GM21576 (cell line): ENCODE measurements around the gene PHC2.

Experiments
- ATAC-seq: cut with Tn5 transposase; IDR thresholded peaks from one replicate; pipeline ENCODE4 v1.9.1; 2021; ENCODE audit warnings: mild to moderate bottlenecking, moderate library complexity; ENCODE audit not compliant: unreplicated experiment

PHC2 gene

DNA sequence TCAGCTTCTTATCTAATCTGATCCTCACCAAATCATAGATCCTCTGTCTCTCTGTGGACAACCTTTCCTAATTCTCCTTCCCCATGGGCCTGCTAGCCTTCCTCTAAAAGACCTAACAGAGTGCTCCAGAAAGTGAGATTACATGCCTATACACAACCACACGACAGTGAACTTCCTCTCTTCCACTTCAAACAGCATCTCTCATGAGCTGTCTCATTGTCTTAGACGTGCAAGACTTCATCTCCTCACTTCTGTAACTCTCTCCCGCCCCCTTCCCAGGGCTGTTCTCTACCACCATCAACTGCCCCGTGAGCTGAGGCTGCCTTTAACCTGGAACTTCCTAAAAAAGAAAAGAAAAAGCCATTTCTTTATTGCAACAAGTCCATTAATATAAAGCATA lies 95.9 kb downstream of the PHC2 start:
- ATAC-seq, result no peak

DNA sequence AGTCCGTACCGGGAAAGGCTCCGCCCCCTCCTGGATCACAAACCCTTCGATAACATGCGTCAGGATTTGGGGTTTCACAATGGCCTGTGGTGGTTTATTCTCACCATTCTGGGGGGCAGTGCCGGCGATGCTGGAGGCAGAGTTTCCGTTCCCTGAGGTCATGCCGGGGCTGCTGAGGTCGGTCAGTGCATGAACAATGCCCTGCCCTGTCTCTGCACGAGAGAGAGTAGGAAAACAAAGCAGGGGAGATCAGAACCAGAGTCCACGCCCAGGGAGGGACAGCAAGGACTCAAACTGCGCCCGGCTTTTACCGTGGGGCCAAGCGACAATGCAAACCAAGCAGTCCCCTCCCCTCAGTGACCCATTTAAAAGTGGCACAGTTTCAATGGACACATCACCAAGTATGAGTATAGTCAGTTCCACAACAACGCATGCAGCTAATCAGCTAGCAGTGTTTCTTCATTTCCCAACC lies 96.8 kb downstream of the PHC2 start:
- no peak for ATAC-seq

DNA sequence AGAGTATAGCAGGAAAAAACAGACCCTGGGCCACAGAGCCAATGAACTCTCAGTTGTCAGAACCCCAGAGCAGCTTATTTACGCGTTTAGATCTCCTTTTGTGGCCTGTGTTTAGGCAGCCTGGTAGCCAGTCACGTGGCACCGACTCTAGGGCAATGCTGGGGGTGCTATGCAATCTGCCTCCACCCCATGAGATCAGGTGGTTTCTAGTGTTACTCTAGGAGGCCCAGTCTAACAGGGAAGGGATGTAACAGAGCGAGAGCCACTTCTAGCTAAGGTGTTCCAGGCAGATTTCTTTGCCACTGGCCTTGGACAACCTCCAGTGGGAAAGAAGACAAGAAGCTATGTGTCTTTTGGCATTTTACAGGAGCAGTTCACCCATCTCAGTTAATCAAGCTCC lies 98.0 kb downstream of the PHC2 start:
- ATAC-seq, result no peak

DNA sequence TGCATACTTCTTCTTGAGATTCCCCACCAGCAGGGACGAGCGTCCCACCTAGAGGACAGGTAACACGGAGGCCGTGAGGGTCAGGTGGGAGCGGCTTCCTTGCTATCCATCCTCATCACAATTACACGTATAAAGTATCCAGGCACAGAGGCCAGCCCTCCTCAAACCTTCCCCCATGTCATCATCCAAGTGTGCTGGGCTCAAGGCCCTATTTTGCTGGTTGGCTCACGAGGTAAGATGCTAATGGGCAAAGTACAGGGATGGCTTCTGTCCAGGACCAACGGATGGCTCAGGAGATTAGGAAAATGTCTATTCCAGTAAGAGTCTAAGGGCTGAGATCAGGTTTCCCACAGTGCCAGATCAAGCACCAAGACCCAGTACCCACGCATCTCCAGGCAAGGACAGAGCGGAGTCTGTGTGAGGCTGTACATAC lies 98.5 kb downstream of the PHC2 start:
- ATAC-seq, result no peak

DNA sequence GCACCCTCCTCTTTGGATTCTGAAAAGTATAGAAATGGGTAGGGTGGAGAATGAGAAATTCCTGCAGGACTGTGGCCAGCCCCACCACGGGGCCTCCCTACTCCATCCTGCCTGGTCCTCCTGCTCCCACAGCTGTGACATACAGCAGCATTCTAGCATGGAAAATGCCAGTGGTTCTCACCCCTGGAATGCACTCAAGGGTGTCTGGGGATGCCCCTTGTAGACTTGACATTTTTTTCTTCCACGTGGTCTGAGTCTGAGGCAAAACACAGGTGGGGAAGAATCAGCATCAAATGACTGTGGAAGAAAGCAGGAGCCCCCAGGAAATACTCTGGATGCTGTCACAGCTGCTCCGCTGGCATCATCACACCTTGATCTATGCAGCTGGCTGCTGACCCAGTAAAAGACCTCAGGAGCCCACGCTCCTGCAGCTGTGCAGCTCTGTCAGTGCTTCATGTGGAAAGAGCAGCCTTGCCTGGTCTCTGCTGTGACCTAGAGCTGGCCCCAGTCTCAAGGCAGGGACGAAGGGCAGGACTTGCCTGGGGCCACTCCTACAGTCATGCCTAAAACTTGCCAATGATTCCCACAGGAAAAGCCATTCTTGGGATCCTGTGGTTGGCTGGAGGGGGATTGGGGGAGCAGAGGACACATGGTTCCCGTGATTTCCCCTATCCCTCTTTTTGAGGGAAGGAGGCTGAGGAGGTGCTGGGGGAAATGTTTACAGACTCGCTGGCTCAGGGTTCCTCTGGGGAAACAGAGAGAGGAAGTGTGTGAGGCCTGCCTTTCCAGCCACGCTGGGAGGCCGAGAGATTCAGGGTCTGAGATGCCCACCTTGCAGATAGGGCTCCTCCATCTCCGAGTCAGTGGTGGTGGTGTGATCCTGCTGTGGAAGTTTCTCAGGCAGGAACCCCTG lies 99.2 kb downstream of the PHC2 start:
- no peak for ATAC-seq

DNA sequence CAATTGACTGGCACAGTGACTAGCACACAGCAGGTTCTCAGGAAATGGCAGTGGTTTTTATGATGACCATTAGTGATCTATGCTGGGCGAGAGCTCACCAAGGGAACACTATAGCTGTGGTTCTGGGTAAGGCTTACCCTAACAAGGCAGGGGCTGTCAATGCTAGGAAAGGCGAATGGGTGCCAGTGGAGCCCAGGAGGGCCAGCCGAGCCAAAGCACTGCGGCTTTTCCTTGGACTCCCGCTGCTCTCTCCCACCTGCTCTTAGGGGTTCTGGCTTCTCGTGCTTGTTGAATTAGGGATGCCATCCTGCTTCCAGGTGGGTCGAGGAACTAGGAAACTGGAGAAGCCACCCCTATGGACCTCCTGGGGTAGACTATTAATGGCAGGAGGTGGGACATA lies 100.0 kb downstream of the PHC2 start:
- no peak for ATAC-seq

DNA sequence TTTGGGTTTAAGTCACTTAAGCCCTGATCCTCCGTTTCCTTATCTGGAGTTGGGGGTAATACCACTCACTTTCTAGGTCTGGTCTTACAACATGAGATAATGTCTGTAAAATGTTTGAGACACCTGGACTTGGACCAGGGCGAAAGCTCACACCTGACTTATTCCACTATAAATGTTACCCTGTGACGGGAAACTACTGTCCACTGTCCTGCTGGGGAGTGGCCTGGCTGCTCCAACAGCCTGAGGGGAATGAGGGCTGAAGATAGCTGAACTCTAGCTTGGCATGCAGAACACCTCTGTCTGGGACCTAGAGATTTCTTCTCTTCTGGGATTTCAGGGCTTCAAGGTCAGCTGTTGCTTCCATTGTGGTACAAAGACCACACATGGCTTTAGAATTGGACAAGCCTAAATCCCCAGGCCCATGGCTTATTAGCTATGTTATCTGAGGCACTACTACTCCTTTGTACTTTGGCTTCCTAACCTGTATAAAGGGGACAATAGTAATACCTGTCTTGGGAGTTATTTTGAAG lies 100.5 kb downstream of the PHC2 start:
- no peak for ATAC-seq

DNA sequence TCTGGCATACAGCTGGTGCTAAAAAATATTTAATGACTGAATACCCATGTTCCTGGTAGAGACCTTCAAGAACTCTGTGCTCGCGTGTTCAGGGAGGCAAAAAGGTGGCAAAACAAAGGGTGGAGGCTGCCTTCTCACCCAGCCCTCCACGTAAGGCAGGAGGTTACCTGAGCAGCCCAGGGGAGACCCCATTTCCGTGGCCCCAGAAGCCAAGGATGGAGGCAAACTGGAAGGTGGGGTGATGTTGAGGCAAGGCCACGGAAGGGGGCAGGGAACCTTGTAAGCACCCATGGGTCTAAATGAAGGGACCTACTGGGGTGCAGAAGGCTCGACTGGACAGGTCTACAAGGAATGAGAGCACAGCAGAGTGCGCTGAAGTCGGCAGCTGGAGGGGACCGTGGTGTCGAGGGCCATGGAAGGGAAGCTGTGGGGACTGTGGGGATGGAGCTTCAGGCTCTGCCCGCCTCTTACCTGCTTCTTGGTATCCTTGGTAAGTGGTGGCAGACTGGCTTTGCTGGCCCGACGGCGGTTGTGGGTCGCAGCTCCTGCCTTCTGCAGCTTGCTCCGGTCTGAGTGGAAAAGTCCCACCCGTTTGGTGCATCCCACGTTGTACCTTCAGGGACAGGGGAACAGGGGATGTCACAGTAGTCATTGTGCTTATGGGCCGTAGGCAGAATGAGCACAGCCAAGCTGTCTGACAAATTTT lies 101.1 kb downstream of the PHC2 start:
- ATAC-seq, result no peak

DNA sequence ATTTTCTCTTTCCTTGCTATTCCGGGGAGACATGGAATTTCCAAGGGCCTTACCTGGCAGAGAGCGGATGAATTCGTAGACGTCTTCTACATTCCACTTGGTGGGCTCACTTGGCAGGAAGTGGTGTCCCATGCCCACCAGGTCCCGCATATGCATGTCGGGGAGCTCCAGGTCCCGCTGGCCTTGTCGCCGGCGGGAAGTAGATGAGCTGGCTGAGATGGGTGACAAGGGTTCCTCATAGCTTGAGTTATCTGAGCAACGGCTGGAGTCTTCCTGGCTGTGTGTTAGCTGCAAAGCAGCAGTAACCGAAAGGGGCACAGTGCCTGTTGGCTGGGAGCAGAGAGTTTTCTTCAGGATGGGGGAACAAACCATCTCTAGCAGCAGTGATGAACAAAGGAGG lies 102.1 kb downstream of the PHC2 start:
- ATAC-seq, result no peak

DNA sequence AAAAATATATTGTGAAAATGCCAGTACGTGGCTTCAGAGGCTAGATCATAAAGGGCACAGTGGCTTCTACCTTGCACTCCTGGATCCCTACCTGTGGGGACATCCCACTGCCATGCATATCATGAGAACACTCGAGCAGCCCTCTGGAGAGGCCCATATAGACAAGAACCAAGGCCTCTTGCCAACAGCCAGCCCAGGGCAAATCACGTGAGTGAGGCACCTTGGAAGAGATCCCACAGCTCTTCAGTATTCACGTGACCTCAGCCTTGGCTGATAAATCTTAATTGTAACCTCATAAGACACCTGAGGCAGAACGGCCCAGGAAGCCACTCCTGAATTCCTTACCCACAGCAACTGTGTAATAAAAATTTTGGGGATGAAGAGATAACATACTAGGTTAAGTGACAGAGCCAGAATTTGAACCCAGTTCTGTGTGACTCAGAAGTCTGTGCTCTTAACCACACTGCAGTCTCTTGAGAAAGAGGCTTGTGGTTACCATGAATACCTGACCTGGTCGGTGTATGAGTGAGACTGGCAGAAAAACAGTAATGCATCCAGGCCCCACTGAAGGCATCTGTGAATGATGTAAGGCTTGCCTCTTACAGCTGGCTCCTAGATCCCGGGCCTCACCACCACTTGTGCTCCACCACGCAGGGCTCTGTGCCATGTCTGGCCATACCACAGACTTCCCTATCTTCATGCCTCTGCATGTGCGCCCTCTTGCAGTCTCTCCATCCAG lies 103.1 kb downstream of the PHC2 start:
- ATAC-seq, result no peak

DNA sequence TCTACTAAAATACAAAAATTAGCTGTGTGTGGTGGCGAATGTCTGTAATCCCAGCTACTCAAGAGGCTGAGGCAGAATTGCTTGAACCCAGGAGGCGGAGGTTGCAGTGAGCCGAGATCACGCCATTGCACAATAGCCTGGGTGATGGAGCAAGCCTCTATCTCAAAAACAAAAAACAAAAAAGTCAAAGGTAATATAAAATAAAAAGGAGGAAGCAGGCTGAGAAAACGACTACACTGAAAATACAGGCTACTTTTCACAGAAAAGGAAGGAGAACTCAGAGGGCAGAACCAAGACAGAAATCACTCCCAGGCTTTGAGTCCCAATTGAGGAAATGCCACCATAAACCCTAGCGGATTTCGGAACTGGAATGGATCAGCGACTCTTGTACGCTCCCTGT lies 104.1 kb downstream of the PHC2 start:
- ATAC-seq, result no peak

DNA sequence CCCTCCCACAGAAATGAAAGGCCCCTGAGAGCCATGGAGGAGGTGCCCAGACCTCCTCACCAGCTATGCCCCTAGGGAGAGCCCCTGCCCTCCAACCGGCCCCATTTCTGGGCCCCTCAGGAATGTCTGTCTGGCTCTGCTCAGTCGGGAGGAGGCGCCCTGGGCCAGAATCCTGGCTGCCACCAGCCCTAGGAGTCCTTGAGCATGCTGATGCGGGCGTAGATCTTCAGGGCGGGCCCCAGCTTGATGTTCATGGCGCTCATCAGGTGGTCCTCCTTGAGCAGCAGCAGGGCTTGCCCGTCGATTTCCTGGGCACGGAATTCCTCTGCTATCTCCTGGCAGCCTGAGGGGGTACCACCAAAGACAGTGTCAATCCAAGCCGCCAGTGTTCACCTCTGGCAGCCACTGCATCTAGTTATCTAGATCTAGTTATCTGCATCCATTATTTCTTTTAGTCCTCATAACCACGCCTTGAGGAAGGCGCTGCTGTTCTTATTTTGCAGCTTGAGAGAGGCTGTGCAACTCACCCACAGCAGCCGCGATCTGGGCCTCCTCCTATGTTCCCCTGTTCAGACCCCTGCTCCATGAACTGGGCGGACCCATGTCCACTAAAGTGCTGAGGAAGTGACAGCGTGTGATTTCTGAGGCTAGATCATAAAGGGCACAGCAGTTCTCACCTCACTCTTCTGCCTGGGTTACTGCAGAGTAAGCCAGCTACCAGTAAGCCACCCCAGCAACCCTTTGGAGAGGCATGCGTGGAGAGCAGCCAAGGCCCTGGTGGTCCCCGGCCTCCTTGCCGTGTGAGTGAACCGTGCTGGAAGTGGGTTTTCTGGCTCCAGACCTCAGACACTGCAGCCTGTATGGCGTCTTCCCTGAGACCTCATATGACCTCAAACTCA lies 106.0 kb downstream of the PHC2 start:
- ATAC-seq, result no peak

DNA sequence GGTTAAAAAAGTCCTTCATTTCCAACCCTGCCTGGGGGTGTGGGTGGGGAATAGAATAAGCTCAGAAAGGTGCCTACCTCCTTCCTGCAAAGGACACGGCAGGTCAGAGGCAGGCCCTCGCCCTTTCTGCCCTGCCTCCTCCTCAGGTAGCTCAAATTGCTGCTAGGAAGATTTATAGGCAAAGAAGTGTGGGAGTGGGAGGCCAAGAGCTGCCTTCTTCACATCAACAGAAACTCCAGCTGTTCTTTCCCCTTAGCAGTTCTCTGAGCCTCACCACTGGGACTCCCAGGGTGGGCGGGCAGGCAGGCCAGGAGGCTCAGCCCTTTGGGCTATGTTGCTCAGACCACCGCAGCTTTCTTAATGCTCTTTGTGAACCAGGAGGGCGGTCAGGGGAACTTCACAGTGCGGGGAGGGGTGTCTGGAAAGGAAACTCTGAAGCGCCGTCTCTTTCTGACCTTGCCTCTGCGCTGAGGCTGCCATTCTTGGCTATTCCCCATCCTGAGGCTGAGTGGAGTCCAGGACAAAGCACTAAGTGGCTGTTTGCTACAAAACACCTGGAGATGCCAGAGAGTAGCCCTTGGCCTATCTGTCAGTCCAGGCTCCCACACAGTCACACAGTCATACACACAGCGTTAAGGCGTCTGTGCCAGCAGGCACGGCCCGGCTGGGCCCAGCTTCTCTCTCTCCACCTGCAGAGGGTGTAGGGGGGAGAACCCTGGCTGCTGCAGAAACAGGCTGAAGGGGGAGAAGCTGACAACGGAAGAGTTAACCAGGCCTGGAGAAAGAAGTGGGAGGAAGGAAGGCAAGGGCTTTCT lies 107.0 kb downstream of the PHC2 start:
- no peak for ATAC-seq

DNA sequence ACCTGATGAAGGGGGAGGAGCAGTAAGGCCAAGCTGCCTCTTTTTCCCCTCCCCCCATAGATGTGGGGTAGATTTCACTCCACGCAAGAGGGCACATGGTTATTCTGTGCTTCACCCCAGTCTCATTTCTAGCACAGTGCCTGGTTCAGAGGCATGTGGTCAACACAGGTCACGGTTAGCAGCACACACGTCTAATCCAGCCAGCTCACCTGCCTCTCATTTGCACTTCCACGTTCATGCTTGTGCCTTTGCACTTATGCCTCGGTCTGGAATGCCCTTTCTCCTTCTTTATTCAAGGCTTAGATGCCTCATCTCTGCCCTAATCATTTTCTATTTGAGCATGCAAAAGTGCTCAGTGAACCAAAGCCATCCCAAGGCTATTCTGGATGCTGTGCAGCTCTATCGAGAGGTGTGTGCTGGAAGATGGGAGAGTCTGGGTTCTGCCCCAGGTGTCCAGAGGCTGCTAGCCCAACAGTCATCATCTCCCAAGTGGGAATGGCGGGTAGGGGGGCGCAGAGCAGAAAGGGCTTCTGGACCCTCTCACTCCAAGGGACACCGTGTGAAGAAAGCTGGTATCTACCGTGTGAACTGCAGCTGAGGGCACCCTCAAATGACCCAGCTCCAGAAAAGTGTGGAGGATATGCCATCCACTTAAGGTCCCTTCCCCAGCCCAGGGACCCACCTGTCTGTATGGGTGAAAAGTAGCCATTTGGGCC lies 107.9 kb downstream of the PHC2 start:
- ATAC-seq, result no peak

DNA sequence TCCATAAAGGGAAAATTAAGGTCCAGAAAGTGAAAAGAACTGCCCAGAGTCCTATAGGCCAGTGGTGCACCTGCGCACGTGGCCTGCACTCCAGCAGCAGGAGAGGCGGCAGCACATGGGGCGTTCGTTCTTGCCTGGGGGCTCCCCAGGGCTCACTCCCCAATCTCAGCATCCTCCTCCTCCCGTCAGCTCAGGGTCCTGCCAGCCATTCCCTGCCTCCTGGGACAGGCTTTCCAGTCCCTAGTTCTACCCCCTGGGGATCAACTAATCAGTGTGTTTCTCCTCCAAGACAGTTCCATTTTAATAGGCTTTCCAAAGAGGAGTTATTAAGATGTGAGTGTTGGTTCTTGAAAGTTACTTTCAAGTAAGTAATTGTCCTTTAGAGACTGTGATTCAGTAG lies 108.8 kb downstream of the PHC2 start:
- no peak for ATAC-seq

DNA sequence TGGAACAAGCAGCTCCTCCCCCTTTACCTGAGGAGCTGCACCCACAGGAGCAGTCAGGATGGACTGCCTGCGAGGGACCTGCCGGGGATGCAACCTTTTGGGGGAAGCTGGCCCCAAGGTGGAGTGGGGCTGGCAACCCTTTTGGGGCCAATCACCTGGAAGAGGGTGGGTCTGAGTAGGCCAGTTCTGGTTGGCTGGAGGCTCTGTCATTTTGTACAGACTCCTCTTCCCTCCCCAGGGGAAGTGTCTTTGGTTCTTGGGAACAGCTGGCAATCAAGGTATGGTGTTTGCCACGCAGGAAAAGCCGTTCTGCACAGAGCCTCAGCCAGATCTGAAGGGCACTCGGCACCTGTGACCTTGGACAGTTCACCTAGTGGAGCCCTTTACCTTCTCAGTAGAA lies 109.7 kb downstream of the PHC2 start:
- no peak for ATAC-seq

DNA sequence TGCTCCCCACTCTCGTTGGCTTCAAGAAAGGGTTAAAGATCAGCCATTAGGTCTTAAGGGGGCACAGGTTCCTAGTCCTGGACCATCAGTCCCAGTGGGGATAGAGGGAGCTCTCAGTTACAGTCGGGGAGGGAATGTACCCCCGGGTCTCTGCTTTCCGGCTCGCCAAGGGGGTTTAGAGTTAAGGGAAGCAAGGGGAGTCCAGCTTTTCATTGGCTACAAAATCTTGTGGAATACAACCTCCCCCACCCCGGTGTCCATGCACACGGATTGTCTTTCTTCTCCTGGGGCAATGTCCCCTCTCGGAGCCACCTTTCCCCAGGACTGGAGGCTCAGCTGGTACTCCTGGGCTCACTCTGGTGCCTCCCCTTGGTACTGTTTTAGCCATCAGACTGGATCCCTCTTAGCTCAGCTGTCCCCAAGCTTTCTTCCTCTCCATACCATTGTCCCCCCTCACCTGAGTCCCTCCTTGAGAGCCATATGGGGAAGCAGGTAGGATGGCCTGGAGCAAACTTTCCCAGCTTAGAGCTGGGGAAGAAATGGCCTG lies 110.2 kb downstream of the PHC2 start, which contains the start of gene A3GALT2:
Gene A3GALT2 (minus strand): TSS at position 480 of the 547 bp plus-strand sequence. CDS start 0 bp downstream, at position 480.
- no peak for ATAC-seq

DNA sequence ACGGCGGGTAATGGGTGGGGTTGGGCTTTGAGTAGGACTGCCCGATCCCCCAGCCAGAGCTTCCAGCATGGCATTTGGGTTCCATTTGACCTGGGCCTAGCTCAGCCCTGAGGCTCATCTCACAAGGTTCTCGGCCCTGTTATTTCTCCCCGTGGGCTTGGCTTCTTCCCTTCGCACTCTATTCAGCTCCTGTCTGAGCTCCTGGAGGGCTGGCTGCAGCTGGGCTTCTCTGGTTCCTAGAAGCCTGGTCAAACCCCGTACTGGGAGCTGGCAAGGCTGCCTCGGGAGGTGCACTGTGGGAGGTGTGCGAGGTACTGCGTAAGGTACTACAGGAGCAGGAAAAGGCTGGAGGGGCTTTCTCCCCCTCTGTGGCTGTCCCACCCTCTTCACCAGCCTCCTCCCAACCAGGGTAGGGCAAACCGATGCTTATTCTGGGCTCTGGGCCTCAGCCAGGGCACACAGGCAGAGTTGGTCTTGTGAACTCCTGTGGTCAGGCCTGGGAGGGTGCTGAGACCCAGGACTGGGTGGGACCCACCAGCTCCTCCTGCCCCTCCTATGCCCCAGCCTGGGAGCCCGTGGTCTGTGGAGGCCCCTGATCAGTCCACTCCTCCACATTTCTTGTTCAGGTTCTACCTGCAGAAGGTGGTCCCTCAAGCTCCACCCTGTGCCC lies 110.8 kb downstream of the PHC2 start:
- no peak for ATAC-seq
